ENCODE data around the gene RGS11. TPM values are rescaled to one million over a fixed set of nuclear protein-coding genes. Genes with fewer than 3 reads are reported as not detected.

RGS11 gene
- polyA plus RNA-seq, 1 donor from 2014 or later, result 3.5 TPM

DNA sequence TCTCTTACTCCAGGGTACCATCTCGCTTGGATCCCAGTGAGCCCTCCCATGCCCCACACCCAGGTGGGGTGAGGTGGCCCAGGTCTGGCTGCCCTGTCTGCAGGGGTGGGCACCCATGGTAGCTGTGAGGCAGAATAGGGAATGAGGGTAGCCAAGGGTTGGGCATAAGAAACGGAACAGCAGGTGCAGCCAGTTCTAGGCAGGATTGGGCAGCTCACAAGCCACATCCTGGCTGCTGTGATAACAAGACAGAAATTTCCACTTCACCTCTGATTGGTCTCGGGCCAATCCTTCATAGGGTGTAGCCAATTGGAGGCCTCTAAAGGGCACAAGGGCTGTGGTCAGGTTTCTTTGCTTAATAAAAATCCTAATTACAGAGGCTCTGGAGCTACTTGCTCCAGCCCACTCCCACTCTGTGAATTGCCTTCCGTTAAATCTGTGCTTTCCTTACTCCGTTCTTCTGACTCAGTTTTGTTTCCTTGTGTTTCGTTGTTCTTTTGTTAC, 3.2 kb upstream of the RGS11 start:
- no peaks in the 10 kb centered on the region for H3K9me2 ChIP-seq (ENCODE audit: insufficient read depth, low read length)
- H3K79me2 ChIP-seq (replicated peaks; ENCODE audit: insufficient read depth, low read length), result no peaks in the 10 kb centered on the region
- H3K9me3 ChIP-seq (ENCODE audit: low read length), result no peaks in the 10 kb centered on the region
- no peak overlapping the region for H3K4me2 ChIP-seq (ENCODE audit: low read length)
- H2AFZ ChIP-seq (ENCODE audit: low read depth, low read length), result no peak overlapping the region
- H3K27me3 ChIP-seq (ENCODE audit: insufficient read depth, low read depth, low read length), result peaks cover 33% of the 10 kb centered on the region
- H3K36me3 ChIP-seq (ENCODE audit: insufficient read depth, low read length), result no peaks in the 10 kb centered on the region
- no peak overlapping the region for H3K4me3 ChIP-seq (ENCODE audit: low read length)
- H3K27ac ChIP-seq (ENCODE audit: low read length), result no peak overlapping the region
- no peaks in the 10 kb centered on the region for H4K20me1 ChIP-seq (ENCODE audit: insufficient read depth)
- H3F3A ChIP-seq (ENCODE audit: insufficient read depth, low read length, poor library complexity, severe bottlenecking), result no peaks in the 10 kb centered on the region
- H3K9ac ChIP-seq (ENCODE audit: low read length), result no peak overlapping the region
- TF ChIP-seq TAF1 (IDR thresholded peaks at IDR 0.05; ENCODE audit: low read depth) (no peak), RAD21 (conservative IDR thresholded peaks at IDR 0.05) (no peak), POLR2AphosphoS5 (IDR thresholded peaks at IDR 0.05) (no peak), SMC3 (conservative IDR thresholded peaks at IDR 0.05; ENCODE audit: poor library complexity) (no peak), EZH2 (IDR thresholded peaks at IDR 0.05; ENCODE audit: borderline replicate concordance, insufficient read depth, low read length, poor library complexity, severe bottlenecking) (no peak), EP300 (conservative IDR thresholded peaks at IDR 0.05; ENCODE audit: poor library complexity, severe bottlenecking) (no peak), MXI1 (conservative IDR thresholded peaks at IDR 0.05; ENCODE audit: poor library complexity, severe bottlenecking) (no peak)
- TF ChIP-seq, protein P1, sequence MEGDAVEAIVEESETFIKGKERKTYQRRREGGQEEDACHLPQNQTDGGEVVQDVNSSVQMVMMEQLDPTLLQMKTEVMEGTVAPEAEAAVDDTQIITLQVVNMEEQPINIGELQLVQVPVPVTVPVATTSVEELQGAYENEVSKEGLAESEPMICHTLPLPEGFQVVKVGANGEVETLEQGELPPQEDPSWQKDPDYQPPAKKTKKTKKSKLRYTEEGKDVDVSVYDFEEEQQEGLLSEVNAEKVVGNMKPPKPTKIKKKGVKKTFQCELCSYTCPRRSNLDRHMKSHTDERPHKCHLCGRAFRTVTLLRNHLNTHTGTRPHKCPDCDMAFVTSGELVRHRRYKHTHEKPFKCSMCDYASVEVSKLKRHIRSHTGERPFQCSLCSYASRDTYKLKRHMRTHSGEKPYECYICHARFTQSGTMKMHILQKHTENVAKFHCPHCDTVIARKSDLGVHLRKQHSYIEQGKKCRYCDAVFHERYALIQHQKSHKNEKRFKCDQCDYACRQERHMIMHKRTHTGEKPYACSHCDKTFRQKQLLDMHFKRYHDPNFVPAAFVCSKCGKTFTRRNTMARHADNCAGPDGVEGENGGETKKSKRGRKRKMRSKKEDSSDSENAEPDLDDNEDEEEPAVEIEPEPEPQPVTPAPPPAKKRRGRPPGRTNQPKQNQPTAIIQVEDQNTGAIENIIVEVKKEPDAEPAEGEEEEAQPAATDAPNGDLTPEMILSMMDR (IDR thresholded peaks at IDR 0.05; ENCODE audit: poor library complexity, severe bottlenecking), result no peak
- TF ChIP-seq, protein P2, sequence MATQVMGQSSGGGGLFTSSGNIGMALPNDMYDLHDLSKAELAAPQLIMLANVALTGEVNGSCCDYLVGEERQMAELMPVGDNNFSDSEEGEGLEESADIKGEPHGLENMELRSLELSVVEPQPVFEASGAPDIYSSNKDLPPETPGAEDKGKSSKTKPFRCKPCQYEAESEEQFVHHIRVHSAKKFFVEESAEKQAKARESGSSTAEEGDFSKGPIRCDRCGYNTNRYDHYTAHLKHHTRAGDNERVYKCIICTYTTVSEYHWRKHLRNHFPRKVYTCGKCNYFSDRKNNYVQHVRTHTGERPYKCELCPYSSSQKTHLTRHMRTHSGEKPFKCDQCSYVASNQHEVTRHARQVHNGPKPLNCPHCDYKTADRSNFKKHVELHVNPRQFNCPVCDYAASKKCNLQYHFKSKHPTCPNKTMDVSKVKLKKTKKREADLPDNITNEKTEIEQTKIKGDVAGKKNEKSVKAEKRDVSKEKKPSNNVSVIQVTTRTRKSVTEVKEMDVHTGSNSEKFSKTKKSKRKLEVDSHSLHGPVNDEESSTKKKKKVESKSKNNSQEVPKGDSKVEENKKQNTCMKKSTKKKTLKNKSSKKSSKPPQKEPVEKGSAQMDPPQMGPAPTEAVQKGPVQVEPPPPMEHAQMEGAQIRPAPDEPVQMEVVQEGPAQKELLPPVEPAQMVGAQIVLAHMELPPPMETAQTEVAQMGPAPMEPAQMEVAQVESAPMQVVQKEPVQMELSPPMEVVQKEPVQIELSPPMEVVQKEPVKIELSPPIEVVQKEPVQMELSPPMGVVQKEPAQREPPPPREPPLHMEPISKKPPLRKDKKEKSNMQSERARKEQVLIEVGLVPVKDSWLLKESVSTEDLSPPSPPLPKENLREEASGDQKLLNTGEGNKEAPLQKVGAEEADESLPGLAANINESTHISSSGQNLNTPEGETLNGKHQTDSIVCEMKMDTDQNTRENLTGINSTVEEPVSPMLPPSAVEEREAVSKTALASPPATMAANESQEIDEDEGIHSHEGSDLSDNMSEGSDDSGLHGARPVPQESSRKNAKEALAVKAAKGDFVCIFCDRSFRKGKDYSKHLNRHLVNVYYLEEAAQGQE (IDR thresholded peaks at IDR 0.05; ENCODE audit: borderline replicate concordance), result no peak

DNA sequence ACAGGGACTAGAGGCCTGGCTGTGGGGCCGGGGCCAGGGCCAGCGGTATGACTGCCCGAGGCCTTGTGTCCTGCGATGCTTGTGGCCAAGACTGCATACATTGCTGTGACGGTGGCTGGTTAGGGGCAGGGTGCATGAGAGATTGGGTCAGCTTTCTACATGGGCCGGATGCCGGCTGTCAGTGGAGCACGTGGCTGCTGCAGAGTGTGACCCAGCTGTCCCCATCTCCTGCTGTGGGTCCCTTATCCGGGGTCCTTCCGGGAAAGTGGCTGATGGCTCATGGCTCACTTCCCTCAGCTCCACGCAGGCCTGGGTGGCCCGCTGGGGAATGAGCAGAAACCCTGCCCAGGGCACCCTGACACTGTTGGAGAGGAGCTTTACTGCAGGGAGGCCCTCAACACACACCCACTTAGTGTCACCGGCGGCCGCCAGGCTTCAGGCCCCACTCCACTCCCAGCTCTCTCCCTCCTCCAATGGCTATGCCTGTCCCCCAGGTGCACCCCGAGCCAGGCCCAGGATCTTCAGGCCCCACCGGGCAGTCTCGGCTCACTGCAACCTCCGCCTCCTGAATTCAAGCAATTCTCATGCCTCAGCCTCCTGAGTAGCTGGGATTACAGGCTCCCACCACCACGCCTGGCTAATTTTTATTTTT, 808 bp upstream of the RGS11 start:
- Histone ChIP-seq H3K9me3 (ENCODE audit: low read length) (no peaks in the 10 kb centered on the region), H3F3A (ENCODE audit: insufficient read depth, low read length, poor library complexity, severe bottlenecking) (no peaks in the 10 kb centered on the region), H3K4me3 (ENCODE audit: low read length) (no peak overlapping the region), H3K9ac (ENCODE audit: low read length) (no peak overlapping the region), H3K79me2 (replicated peaks; ENCODE audit: insufficient read depth, low read length) (no peaks in the 10 kb centered on the region), H2AFZ (ENCODE audit: low read depth, low read length) (no peak overlapping the region), H3K36me3 (ENCODE audit: insufficient read depth, low read length) (no peaks in the 10 kb centered on the region), H3K27ac (ENCODE audit: low read length) (no peak overlapping the region), H3K4me2 (ENCODE audit: low read length) (no peak overlapping the region), H3K9me2 (ENCODE audit: insufficient read depth, low read length) (no peaks in the 10 kb centered on the region), H3K27me3 (ENCODE audit: insufficient read depth, low read depth, low read length) (peaks cover 31% of the 10 kb centered on the region), H4K20me1 (ENCODE audit: insufficient read depth) (no peaks in the 10 kb centered on the region)
- TF ChIP-seq SMC3 (conservative IDR thresholded peaks at IDR 0.05; ENCODE audit: poor library complexity) (no peak), MXI1 (conservative IDR thresholded peaks at IDR 0.05; ENCODE audit: poor library complexity, severe bottlenecking) (no peak), POLR2AphosphoS5 (IDR thresholded peaks at IDR 0.05) (no peak), RAD21 (conservative IDR thresholded peaks at IDR 0.05) (no peak), EP300 (conservative IDR thresholded peaks at IDR 0.05; ENCODE audit: poor library complexity, severe bottlenecking) (no peak), TAF1 (IDR thresholded peaks at IDR 0.05; ENCODE audit: low read depth) (no peak), EZH2 (IDR thresholded peaks at IDR 0.05; ENCODE audit: borderline replicate concordance, insufficient read depth, low read length, poor library complexity, severe bottlenecking) (no peak)
- TF ChIP-seq, protein P2 (IDR thresholded peaks at IDR 0.05; ENCODE audit: borderline replicate concordance), result no peak
- TF ChIP-seq, protein P1 (IDR thresholded peaks at IDR 0.05; ENCODE audit: poor library complexity, severe bottlenecking), result no peak

All from neural cell (in vitro differentiated cells).